HEK293 (cell line): ENCODE measurements around the gene CORO2B.

Source experiments
- ATF2 ChIP-seq: fragments of 450-650 bp; formaldehyde crosslinking; IDR thresholded peaks from 2 replicates; pipeline ENCODE4 v1.5.1; 2016; ENCODE audit warnings: missing biosample characterization, missing genetic modification characterization, low read depth
- CTCF ChIP-seq: fragments of 450-650 bp; formaldehyde crosslinking; IDR thresholded peaks from 2 replicates; pipeline ENCODE4 v1.5.1; 2016; ENCODE audit warnings: missing biosample characterization, missing genetic modification characterization
- HIC1 ChIP-seq: fragments of 450-650 bp; formaldehyde crosslinking; IDR thresholded peaks from 2 replicates; pipeline ENCODE4 v1.5.1; 2016; ENCODE audit warnings: missing biosample characterization, missing genetic modification characterization
- KLF1 ChIP-seq: fragments of 450-650 bp; formaldehyde crosslinking; IDR thresholded peaks from 2 replicates; pipeline ENCODE4 v1.5.1; 2016; ENCODE audit warnings: missing biosample characterization, missing genetic modification characterization
- PBX3 ChIP-seq: sonication (generic); formaldehyde crosslinking; IDR thresholded peaks from 2 replicates; pipeline ENCODE4 v1.8.1; 2022; ENCODE audit warnings: mild to moderate bottlenecking, moderate library complexity, missing genetic modification reagents
- TCF7L2 ChIP-seq: IDR thresholded peaks from 2 replicates; pipeline ENCODE4 v1.6.1; 2011; ENCODE audit warnings: low read depth, mild to moderate bottlenecking, inconsistent platforms, low read length, moderate library complexity, borderline replicate concordance
- YY1 ChIP-seq: fragments of 450-650 bp; formaldehyde crosslinking; IDR thresholded peaks from 2 replicates; pipeline ENCODE4 v1.5.1; 2018; ENCODE audit warnings: missing biosample characterization, missing genetic modification characterization
- ZNF114 ChIP-seq: fragments of 450-650 bp; formaldehyde crosslinking; IDR thresholded peaks from 2 replicates; pipeline ENCODE4 v1.5.0; 2017; ENCODE audit warnings: missing biosample characterization, missing genetic modification characterization
- ZNF2 ChIP-seq: fragments of 450-650 bp; formaldehyde crosslinking; IDR thresholded peaks from 2 replicates; pipeline ENCODE4 v1.5.1; 2016; ENCODE audit warnings: missing biosample characterization, missing genetic modification characterization
- ZNF248 ChIP-seq: fragments of 450-650 bp; formaldehyde crosslinking; IDR thresholded peaks from 2 replicates; pipeline ENCODE4 v1.5.1; 2017; ENCODE audit warnings: missing biosample characterization, missing genetic modification characterization
- ZNF292 ChIP-seq: fragments of 450-650 bp; formaldehyde crosslinking; IDR thresholded peaks from 2 replicates; pipeline ENCODE4 v1.5.1; 2016; ENCODE audit warnings: low read depth, missing biosample characterization, missing genetic modification characterization, borderline replicate concordance
- ZNF501 ChIP-seq: fragments of 450-650 bp; formaldehyde crosslinking; IDR thresholded peaks from 2 replicates; pipeline ENCODE4 v1.5.1; 2016; ENCODE audit warnings: missing biosample characterization, missing genetic modification characterization
- ZXDB ChIP-seq: fragments of 450-650 bp; formaldehyde crosslinking; IDR thresholded peaks from 2 replicates; pipeline ENCODE4 v1.5.1; 2016; ENCODE audit warnings: missing biosample characterization, missing genetic modification characterization

DNA sequence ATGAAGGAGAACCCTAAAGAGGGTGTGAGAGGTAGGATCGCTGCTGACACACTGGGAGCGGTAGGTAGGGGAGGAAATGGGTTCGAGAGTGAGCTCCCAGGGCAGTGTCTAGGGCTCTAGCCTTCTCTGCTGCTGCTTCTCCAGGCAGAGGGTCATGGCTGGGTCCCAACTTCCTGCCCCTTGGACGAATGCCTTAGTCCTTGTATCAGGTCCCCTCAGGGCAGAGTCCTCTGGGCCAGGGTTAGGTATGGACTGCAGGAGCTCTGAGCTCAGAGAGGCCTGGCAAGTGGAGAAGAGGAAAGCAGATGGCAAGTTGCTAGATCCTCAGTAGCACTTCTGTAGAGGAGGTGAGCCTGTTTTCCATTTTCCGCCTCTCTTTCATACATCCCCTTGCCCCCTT is 2.9 kb downstream of the CORO2B start:
- TF ChIP-seq ATF2 (tag by site-specific recombination) (no peak), YY1 (no peak), ZXDB (tag by site-specific recombination) (no peak), PBX3 (CRISPR knock-in tag) (no peak), ZNF248 (no peak), KLF1 (no peak), ZNF114 (tag by site-specific recombination) (no peak), ZNF292 (tag by site-specific recombination) (no peak), CTCF (tag by site-specific recombination) (no peak), HIC1 (tag by site-specific recombination) (no peak), ZNF501 (tag by site-specific recombination) (no peak), TCF7L2 (no peak), ZNF2 (tag by site-specific recombination) (no peak)
